ENCODE results near the gene CBFA2T3. TPM values are rescaled to one million over a fixed set of nuclear protein-coding genes. Genes with fewer than 3 reads are reported as not detected.

The CBFA2T3 gene
- total RNA-seq, 4 donors from 2014 or later, result 0.84 to 12.6 (median 1.4) TPM

GRCh38 chr16:88825146-88825545, 151.9 kb downstream of the CBFA2T3 start:
- TF ChIP-seq CTCF (IDR thresholded peaks at IDR 0.05), result no peak
- DNase-seq (ENCODE audit: low spot score) (no peak), ATAC-seq (ENCODE audit: low FRiP score) (no peak)

Other genes starting within 250 kb of the CBFA2T3 start
- 100 to 1,000 TPM; 151 to 315 (median 249) TPM for gene PIEZO1, start 192.0 kb downstream of the CBFA2T3 start, total RNA-seq
- 1 to 10 TPM in 2 of 4 donors, under 1 TPM in 2; 0.19 to 3.5 (median 1.6) TPM for gene CDT1, start 173.4 kb downstream of the CBFA2T3 start, total RNA-seq
- 100 to 1,000 TPM in 3 of 4 donors, 10 to 100 TPM in 1; 94.4 to 127 (median 115) TPM for gene APRT, start 165.3 kb downstream of the CBFA2T3 start, total RNA-seq
- gene GALNS, start 120.3 kb downstream of the CBFA2T3 start, total RNA-seq, result 10 to 100 TPM; 15.0 to 32.0 (median 23.4) TPM
- gene TRAPPC2L, start 120.1 kb downstream of the CBFA2T3 start, total RNA-seq, result 10 to 100 TPM; 25.3 to 49.4 (median 39.7) TPM
- not detected for gene PABPN1L, start 110.5 kb downstream of the CBFA2T3 start, total RNA-seq
- gene ACSF3, start 116.6 kb upstream of the CBFA2T3 start, total RNA-seq, result 10 to 100 TPM; 17.6 to 27.6 (median 21.6) TPM
- gene CDH15, start 194.5 kb upstream of the CBFA2T3 start, total RNA-seq, result not detected
- not detected for gene SLC22A31, start 223.3 kb upstream of the CBFA2T3 start, total RNA-seq
- gene ZNF778, start 240.5 kb upstream of the CBFA2T3 start, total RNA-seq, result 10 to 100 TPM in 2 of 4 donors, 1 to 10 TPM in 2; 5.7 to 22.8 (median 13.4) TPM

Data from omental fat pad (tissue), 4 donors.